Measurements from ENCODE around the gene GLYAT. TPM values are rescaled to one million over a fixed set of nuclear protein-coding genes. Genes with fewer than 3 reads are reported as not detected.

The GLYAT gene
- polyA plus RNA-seq, 1 donor from 2014 or later: not detected

DNA sequence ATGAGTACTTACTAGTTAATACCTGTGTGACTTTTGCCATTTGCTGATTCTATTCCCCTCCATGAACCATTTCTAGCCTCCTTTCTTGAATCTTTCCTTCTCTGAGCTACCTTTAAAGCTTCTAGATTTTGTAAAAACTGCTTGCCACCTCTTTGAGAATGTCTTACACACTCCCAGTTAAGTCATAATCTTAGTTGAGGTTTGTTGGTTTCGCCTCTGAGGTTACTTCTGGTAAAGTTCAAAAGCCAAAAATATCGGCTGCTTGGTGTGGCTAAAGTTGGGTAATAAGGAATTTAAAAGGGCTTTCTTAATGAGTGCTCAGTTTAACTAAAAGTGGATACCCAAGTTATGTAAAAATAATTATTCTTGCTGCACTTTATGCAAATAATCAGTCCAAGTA lies 10.4 kb upstream of the GLYAT start:
- H4K20me1 ChIP-seq (ENCODE audit: insufficient read depth): no peaks in the 10 kb centered on the region
- H2AFZ ChIP-seq (ENCODE audit: low read depth, low read length): no peak overlapping the region
- no peak overlapping the region for H3K4me2 ChIP-seq (ENCODE audit: low read length)
- H3K9me3 ChIP-seq (ENCODE audit: low read length): no peaks in the 10 kb centered on the region
- no peaks in the 10 kb centered on the region for H3K36me3 ChIP-seq (ENCODE audit: insufficient read depth, low read length)
- no peak overlapping the region for H3K9ac ChIP-seq (ENCODE audit: low read length)
- no peaks in the 10 kb centered on the region for H3K79me2 ChIP-seq (replicated peaks; ENCODE audit: insufficient read depth, low read length)
- H3K27me3 ChIP-seq (ENCODE audit: insufficient read depth, low read depth, low read length): no peaks in the 10 kb centered on the region
- no peaks in the 10 kb centered on the region for H3K9me2 ChIP-seq (ENCODE audit: insufficient read depth, low read length)
- TF ChIP-seq SMC3 (conservative IDR thresholded peaks at IDR 0.05; ENCODE audit: poor library complexity): no peak
- TF ChIP-seq EZH2 (IDR thresholded peaks at IDR 0.05; ENCODE audit: borderline replicate concordance, insufficient read depth, low read length, poor library complexity, severe bottlenecking): no peak
- TF ChIP-seq, protein P1, sequence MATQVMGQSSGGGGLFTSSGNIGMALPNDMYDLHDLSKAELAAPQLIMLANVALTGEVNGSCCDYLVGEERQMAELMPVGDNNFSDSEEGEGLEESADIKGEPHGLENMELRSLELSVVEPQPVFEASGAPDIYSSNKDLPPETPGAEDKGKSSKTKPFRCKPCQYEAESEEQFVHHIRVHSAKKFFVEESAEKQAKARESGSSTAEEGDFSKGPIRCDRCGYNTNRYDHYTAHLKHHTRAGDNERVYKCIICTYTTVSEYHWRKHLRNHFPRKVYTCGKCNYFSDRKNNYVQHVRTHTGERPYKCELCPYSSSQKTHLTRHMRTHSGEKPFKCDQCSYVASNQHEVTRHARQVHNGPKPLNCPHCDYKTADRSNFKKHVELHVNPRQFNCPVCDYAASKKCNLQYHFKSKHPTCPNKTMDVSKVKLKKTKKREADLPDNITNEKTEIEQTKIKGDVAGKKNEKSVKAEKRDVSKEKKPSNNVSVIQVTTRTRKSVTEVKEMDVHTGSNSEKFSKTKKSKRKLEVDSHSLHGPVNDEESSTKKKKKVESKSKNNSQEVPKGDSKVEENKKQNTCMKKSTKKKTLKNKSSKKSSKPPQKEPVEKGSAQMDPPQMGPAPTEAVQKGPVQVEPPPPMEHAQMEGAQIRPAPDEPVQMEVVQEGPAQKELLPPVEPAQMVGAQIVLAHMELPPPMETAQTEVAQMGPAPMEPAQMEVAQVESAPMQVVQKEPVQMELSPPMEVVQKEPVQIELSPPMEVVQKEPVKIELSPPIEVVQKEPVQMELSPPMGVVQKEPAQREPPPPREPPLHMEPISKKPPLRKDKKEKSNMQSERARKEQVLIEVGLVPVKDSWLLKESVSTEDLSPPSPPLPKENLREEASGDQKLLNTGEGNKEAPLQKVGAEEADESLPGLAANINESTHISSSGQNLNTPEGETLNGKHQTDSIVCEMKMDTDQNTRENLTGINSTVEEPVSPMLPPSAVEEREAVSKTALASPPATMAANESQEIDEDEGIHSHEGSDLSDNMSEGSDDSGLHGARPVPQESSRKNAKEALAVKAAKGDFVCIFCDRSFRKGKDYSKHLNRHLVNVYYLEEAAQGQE (IDR thresholded peaks at IDR 0.05; ENCODE audit: borderline replicate concordance): no peak
- no peak for TF ChIP-seq POLR2AphosphoS5 (IDR thresholded peaks at IDR 0.05)
- TF ChIP-seq MXI1 (conservative IDR thresholded peaks at IDR 0.05; ENCODE audit: poor library complexity, severe bottlenecking): no peak
- TF ChIP-seq, protein P2, sequence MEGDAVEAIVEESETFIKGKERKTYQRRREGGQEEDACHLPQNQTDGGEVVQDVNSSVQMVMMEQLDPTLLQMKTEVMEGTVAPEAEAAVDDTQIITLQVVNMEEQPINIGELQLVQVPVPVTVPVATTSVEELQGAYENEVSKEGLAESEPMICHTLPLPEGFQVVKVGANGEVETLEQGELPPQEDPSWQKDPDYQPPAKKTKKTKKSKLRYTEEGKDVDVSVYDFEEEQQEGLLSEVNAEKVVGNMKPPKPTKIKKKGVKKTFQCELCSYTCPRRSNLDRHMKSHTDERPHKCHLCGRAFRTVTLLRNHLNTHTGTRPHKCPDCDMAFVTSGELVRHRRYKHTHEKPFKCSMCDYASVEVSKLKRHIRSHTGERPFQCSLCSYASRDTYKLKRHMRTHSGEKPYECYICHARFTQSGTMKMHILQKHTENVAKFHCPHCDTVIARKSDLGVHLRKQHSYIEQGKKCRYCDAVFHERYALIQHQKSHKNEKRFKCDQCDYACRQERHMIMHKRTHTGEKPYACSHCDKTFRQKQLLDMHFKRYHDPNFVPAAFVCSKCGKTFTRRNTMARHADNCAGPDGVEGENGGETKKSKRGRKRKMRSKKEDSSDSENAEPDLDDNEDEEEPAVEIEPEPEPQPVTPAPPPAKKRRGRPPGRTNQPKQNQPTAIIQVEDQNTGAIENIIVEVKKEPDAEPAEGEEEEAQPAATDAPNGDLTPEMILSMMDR (IDR thresholded peaks at IDR 0.05; ENCODE audit: poor library complexity, severe bottlenecking): no peak
- TF ChIP-seq EP300 (conservative IDR thresholded peaks at IDR 0.05; ENCODE audit: poor library complexity, severe bottlenecking): no peak
- no peak for TF ChIP-seq RAD21 (conservative IDR thresholded peaks at IDR 0.05)
- no peak for TF ChIP-seq TAF1 (IDR thresholded peaks at IDR 0.05; ENCODE audit: low read depth)
- H3K27ac ChIP-seq (ENCODE audit: low read length): no peak overlapping the region
- H3K4me3 ChIP-seq (ENCODE audit: low read length): no peak overlapping the region
- no peaks in the 10 kb centered on the region for H3F3A ChIP-seq (ENCODE audit: insufficient read depth, low read length, poor library complexity, severe bottlenecking)

DNA sequence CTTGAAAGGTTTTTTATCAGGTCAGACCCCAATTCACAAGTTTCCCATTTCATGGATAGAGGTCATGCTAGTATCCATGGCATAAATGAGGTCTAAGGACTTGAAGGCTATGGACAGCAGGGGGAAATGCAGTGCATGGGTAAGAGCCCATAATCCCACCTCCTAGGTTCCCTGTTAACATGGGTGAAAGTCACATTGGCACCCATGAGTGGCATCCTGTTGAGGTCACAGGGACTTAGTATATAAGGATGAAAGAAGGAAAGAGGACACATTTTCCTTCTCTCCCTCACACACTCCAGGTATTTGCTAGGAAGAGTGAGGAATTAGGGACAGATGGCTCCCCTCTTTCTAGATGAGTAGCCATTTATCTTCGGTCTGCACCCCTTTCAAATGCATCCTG lies 9.4 kb upstream of the GLYAT start:
- H3K9ac ChIP-seq (ENCODE audit: low read length): no peak overlapping the region
- H2AFZ ChIP-seq (ENCODE audit: low read depth, low read length): no peak overlapping the region
- no peaks in the 10 kb centered on the region for H3F3A ChIP-seq (ENCODE audit: insufficient read depth, low read length, poor library complexity, severe bottlenecking)
- no peak overlapping the region for H3K4me3 ChIP-seq (ENCODE audit: low read length)
- H3K79me2 ChIP-seq (replicated peaks; ENCODE audit: insufficient read depth, low read length): no peaks in the 10 kb centered on the region
- H3K36me3 ChIP-seq (ENCODE audit: insufficient read depth, low read length): no peaks in the 10 kb centered on the region
- H3K9me3 ChIP-seq (ENCODE audit: low read length): no peaks in the 10 kb centered on the region
- H3K27me3 ChIP-seq (ENCODE audit: insufficient read depth, low read depth, low read length): no peaks in the 10 kb centered on the region
- TF ChIP-seq, protein P2 (IDR thresholded peaks at IDR 0.05; ENCODE audit: poor library complexity, severe bottlenecking): no peak
- no peak for TF ChIP-seq MXI1 (conservative IDR thresholded peaks at IDR 0.05; ENCODE audit: poor library complexity, severe bottlenecking)
- no peak for TF ChIP-seq POLR2AphosphoS5 (IDR thresholded peaks at IDR 0.05)
- TF ChIP-seq SMC3 (conservative IDR thresholded peaks at IDR 0.05; ENCODE audit: poor library complexity): no peak
- TF ChIP-seq EZH2 (IDR thresholded peaks at IDR 0.05; ENCODE audit: borderline replicate concordance, insufficient read depth, low read length, poor library complexity, severe bottlenecking): no peak
- H3K4me2 ChIP-seq (ENCODE audit: low read length): no peak overlapping the region
- H4K20me1 ChIP-seq (ENCODE audit: insufficient read depth): no peaks in the 10 kb centered on the region
- H3K9me2 ChIP-seq (ENCODE audit: insufficient read depth, low read length): no peaks in the 10 kb centered on the region
- no peak overlapping the region for H3K27ac ChIP-seq (ENCODE audit: low read length)
